PC-3 (cell line): ENCODE measurements around the gene SPTSSB.

ENCODE experiments used
- EZH2 ChIP-seq: fragments of 300-600 bp; sonication (generic); IDR thresholded peaks from one replicate; pipeline ENCODE4 v1.6.1; 2017; ENCODE audit warnings: antibody characterized with exemption, mild to moderate bottlenecking, low read length; ENCODE audit not compliant: unreplicated experiment
- EZH2phosphoT487 ChIP-seq: fragments of 300-600 bp; sonication (generic); IDR thresholded peaks from 2 replicates; pipeline ENCODE4 v1.6.1; 2018; ENCODE audit warnings: mild to moderate bottlenecking, antibody characterized with exemption, low read length, borderline replicate concordance
- TF ChIP-seq, protein P1 (sequence below): fragments of 300-600 bp; sonication (generic); conservative IDR thresholded peaks from 2 replicates; pipeline ENCODE4 v1.5.1; 2017; ENCODE audit warnings: antibody characterized with exemption, low read depth, mild to moderate bottlenecking, low read length

DNA sequence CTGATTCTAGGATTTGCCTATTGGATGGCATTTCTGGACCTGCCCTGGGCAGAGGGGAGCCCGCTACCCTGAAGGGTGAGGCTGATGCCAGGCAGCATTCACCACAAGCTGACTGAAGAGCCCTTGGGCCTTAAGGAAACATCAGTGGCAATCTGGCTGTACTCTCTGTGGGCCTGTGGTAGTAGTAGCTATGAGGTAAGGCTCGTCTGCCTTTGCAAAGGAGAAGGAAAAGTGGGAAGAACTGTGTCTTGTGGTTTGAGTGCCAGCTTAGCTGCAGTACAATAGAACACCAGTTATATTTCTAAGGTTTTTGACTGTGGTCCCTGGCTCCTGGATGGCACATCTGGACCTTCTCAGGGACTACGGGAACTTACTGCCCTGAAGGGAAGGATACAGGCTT, 51.5 kb downstream of the SPTSSB start:
- TF ChIP-seq EZH2phosphoT487 (no peak), EZH2 (no peak)
- TF ChIP-seq, protein P1, sequence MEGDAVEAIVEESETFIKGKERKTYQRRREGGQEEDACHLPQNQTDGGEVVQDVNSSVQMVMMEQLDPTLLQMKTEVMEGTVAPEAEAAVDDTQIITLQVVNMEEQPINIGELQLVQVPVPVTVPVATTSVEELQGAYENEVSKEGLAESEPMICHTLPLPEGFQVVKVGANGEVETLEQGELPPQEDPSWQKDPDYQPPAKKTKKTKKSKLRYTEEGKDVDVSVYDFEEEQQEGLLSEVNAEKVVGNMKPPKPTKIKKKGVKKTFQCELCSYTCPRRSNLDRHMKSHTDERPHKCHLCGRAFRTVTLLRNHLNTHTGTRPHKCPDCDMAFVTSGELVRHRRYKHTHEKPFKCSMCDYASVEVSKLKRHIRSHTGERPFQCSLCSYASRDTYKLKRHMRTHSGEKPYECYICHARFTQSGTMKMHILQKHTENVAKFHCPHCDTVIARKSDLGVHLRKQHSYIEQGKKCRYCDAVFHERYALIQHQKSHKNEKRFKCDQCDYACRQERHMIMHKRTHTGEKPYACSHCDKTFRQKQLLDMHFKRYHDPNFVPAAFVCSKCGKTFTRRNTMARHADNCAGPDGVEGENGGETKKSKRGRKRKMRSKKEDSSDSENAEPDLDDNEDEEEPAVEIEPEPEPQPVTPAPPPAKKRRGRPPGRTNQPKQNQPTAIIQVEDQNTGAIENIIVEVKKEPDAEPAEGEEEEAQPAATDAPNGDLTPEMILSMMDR = no peak
